IPS-15b (cell line): ENCODE results near the gene FETUB.

Experiments used
- H3K27me3 ChIP-seq: one replicate; pipeline ENCODE4 v1.6.1; 2013; ENCODE audit warnings: low read length; ENCODE audit not compliant: control insufficient read depth, insufficient read depth
- H3K36me3 ChIP-seq: one replicate; pipeline ENCODE4 v1.6.1; 2013; ENCODE audit warnings: low read length; ENCODE audit not compliant: control insufficient read depth, insufficient read depth
- H3K4me1 ChIP-seq: one replicate; pipeline ENCODE4 v1.6.1; 2013; ENCODE audit warnings: mild to moderate bottlenecking, low read length; ENCODE audit not compliant: control insufficient read depth, insufficient read depth
- H3K4me3 ChIP-seq: one replicate; pipeline ENCODE4 v1.5.1; 2013; ENCODE audit warnings: low read depth, low read length
- H3K9ac ChIP-seq: one replicate; pipeline ENCODE4 v1.6.1; 2013; ENCODE audit warnings: low read depth, mild to moderate bottlenecking, low read length
- H3K9me3 ChIP-seq: one replicate; pipeline ENCODE4 v1.6.1; 2013; ENCODE audit warnings: mild to moderate bottlenecking, low read length; ENCODE audit not compliant: control insufficient read depth, insufficient read depth

FETUB gene

DNA sequence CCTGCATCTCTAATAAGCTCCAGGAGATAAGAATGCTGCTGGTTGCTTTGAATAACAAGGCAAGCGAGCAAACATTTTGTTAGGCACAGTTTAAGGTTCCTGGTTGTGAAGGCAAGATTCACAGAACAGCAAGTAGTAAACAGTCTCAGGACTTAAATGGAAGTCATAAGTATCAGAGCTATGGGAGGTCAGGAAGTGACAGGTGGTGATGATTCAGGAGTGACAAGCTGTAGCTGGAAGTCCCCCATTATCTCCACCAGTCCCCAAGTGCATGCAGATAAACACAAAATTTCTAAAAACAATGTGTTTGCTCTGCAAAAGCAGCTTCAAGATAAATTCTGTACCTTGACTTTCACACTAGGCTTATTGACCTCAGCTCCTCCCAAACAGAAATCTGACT lies 3.3 kb downstream of the FETUB start:
- no peaks in the 10 kb centered on the region for H3K27me3 ChIP-seq
- H3K9ac ChIP-seq, result no peak overlapping the region
- H3K4me3 ChIP-seq, result no peak overlapping the region
- no peaks in the 10 kb centered on the region for H3K9me3 ChIP-seq
- H3K36me3 ChIP-seq, result no peaks in the 10 kb centered on the region
- H3K4me1 ChIP-seq, result peaks cover 12% of the 10 kb centered on the region

DNA sequence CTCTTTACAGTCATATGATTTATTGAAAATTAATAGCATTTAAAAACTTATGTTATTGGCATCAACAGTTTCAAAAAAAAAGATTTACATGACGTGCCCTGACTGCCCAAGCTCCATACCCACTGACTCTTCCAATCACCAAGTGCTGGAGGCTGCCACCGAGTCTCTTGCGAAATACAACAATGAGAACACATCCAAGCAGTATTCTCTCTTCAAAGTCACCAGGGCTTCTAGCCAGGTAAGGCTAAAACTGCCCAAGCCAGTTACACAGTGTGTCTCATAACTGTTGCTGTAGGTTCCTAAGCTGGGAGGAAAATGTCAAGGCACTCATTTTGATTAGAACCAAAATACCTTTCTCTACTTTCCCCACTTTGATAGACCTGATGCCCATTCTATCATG lies 4.5 kb downstream of the FETUB start:
- Histone ChIP-seq H3K27me3 (no peaks in the 10 kb centered on the region), H3K4me3 (no peak overlapping the region), H3K4me1 (peaks cover 12% of the 10 kb centered on the region), H3K9ac (no peak overlapping the region), H3K36me3 (no peaks in the 10 kb centered on the region), H3K9me3 (no peaks in the 10 kb centered on the region)

DNA sequence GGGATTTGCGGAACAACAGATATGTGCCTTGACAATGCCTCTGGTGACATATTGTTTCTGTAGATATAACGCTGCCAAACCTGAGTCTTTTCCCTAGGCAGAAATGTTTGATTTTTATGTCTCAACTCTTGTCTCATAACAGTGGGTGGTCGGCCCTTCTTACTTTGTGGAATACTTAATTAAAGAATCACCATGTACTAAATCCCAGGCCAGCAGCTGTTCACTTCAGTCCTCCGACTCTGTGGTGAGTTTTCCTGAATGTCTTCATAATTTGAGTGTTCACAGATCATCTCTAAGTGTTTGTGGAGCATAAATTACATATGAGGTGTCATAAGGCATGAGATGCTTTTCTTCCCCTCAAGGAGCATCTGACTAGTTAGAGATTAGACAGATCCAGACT lies 5.9 kb downstream of the FETUB start:
- Histone ChIP-seq H3K9ac (no peak overlapping the region), H3K9me3 (no peaks in the 10 kb centered on the region), H3K4me1 (peaks cover 7% of the 10 kb centered on the region), H3K4me3 (no peak overlapping the region), H3K27me3 (no peaks in the 10 kb centered on the region), H3K36me3 (no peaks in the 10 kb centered on the region)

DNA sequence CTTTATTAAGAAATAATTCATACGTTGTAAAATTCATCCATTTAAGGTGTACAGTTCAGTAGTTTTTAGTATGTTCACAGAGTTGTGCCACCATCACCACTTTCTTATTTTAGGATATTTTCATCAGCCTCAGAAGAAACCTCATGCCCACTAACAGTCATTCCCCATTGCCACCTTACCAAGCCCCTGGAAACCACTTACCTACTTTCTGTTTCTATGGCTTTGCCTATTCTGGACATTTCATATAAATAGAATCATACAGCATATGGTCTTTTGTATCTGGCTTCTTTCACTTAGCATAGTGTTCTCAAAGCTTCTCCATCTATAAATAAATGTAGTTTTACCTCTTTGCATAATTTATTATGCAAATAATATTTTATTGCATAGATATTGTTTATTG lies 6.6 kb downstream of the FETUB start:
- Histone ChIP-seq H3K9me3 (no peaks in the 10 kb centered on the region), H3K9ac (no peak overlapping the region), H3K4me3 (no peak overlapping the region), H3K36me3 (no peaks in the 10 kb centered on the region), H3K27me3 (no peaks in the 10 kb centered on the region), H3K4me1 (peaks cover 7% of the 10 kb centered on the region)

DNA sequence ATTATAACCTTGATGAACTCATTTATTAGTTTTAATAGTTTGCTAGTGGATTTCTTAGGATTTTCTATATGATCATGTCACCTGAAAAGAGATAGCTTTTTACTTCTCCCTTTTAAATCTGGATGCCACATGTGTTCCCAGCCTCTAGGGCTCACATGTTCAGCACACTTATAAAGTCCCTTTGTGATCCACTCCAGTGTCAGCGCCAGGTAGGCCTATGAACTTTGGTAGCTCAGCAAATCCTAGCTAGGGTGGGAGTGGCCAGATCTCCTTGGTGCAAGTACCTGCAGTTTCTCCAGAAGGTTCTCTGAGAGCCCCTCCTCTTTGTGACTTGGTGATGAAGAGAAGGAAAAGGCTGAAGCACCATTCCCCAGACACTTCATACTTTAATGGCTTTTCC lies 8.7 kb downstream of the FETUB start:
- H3K27me3 ChIP-seq, result no peaks in the 10 kb centered on the region
- H3K9ac ChIP-seq, result no peak overlapping the region
- no peaks in the 10 kb centered on the region for H3K9me3 ChIP-seq
- H3K36me3 ChIP-seq, result no peaks in the 10 kb centered on the region
- H3K4me3 ChIP-seq, result no peak overlapping the region
- H3K4me1 ChIP-seq, result no peaks in the 10 kb centered on the region

DNA sequence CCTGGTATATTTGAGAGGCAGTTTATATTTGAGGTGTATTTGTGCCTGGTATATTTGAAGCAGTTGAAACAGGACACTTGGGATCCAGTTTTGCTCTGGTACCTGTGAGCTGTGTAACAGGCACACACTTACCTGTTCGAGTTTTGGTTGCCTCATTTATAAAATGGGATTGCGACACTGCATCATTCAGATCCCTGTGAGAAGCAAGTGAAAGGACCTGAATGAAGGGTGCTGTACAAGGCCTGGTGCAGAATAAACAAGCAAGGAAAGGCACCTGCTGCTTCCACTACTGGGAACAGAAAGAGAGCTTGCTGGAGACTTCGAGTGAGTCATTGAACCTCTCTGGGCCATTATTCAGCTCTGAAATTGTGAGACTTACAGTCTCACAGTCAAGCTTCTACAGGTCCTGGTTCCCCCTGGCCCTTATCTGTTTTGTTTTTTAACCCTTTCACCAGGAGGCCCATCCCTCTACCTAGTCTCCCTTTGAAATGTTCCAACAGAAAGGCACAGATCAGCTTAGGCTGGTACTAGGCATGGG lies 11.5 kb downstream of the FETUB start:
- Histone ChIP-seq H3K4me3 (no peak overlapping the region), H3K4me1 (peaks cover 4% of the 10 kb centered on the region), H3K36me3 (no peaks in the 10 kb centered on the region), H3K27me3 (no peaks in the 10 kb centered on the region), H3K9ac (no peak overlapping the region), H3K9me3 (no peaks in the 10 kb centered on the region)

DNA sequence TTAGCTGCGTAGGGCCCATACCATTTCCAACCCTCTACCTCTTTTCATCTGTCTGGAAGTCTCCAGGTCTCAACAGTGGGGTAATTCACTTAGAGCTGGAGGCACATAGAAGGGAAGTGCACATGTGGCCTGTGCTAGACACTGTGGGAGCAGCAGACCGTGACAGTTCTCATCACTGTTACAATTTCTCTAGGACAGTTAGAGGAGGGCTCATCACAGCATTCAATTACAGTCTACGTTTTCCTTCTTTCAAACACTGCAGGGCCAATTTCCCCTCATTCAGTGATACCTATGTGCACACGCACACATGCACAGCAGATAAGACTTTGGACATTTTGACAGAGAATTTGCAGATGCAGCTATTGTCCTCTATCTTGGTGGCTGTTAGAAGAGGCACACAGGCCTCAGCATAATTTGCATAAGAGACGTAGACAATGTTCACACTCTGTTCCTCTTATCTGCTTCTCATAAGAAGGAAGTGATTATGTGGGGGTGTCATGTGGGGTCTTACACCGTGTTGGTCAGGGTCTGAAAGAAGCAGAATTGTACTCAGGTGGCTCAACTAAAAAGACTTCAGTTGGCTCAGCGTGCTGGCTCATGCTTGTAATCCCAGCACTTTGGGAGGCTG lies 13.0 kb downstream of the FETUB start:
- Histone ChIP-seq H3K27me3 (no peaks in the 10 kb centered on the region), H3K36me3 (no peaks in the 10 kb centered on the region), H3K4me3 (no peak overlapping the region), H3K4me1 (peaks cover 4% of the 10 kb centered on the region), H3K9ac (no peak overlapping the region), H3K9me3 (no peaks in the 10 kb centered on the region)

DNA sequence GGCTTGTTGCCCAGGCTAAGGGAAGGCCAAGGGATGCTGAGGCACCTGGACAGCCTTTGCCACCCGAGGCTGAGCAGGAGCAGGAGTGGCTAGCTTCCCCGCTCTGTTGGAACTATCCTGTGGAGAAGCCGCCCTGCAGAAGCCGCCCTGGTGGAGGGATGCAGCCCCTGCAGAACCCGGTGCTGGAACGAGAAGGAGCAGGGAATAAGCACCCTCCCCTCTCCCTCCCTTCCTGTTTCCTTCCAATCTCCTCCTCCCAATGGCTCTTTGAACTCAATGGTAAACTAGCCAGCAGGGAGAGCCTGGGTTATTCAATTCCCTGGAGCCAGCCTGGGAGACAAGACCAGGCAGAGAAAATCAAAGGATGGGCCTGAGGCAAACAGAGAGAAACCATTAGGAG lies 13.8 kb downstream of the FETUB start:
- H3K36me3 ChIP-seq, result no peaks in the 10 kb centered on the region
- no peaks in the 10 kb centered on the region for H3K9me3 ChIP-seq
- no peak overlapping the region for H3K9ac ChIP-seq
- H3K27me3 ChIP-seq, result no peaks in the 10 kb centered on the region
- no peak overlapping the region for H3K4me3 ChIP-seq
- peaks cover 4% of the 10 kb centered on the region for H3K4me1 ChIP-seq

DNA sequence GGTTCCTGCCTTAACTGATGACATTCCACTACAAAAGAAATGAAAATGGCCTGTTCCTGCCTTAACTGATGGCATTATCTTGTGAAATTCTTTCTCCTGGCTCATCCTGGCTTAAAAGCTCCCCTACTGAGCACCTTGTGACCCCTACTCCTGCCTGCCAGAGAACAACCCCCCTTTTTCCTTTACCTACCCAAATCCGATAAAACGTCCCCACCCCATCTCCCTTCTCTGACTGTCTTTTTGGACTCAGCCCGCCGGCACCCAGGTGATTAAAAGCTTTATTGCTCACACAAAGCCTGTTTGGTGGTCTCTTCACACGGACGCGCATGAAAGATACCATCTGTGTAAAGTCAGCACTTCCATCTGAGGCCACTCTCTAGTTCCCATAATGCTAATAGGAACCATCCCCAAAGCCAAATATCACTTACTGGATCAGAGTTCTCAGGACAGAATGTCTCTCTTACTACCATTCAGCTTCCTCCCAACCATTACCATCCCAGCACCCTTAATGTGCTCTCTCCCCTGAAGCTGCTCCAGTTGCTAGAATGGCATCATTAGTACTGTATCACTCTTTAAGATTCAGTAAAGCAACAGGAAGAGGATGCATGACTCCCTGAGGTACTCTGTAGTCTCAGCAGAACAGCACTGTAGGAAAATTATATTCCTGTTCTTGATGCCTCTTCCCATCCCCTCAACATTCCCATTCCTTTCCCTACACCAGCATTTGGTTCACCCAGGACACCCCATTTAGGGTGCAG lies 23.3 kb downstream of the FETUB start:
- H3K36me3 ChIP-seq, result no peaks in the 10 kb centered on the region
- H3K4me1 ChIP-seq, result peaks cover 17% of the 10 kb centered on the region
- peak overlapping the region; percentile 21 for H3K4me3 ChIP-seq
- H3K9ac ChIP-seq, result peak overlapping the region; percentile 17
- no peaks in the 10 kb centered on the region for H3K9me3 ChIP-seq
- peaks cover 3% of the 10 kb centered on the region for H3K27me3 ChIP-seq

DNA sequence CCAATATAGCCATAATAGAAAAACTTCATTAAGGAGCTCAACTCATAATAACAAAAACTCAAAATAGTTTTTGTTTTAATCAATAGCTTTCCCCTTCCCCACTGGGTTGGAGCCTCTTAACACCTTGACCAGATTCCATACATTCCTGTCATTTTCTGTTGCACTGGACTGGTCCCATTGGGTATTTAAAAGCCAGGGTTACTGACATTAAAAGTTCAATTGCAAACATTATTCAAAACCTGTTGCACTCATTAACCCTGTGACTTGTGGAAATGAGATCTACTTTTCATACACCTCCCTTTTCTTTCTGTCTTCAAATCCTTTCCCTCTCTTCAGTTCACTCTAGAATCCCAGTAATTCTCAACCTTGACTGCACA lies 23.9 kb downstream of the FETUB start:
- no peaks in the 10 kb centered on the region for H3K36me3 ChIP-seq
- no peak overlapping the region for H3K4me3 ChIP-seq
- no peaks in the 10 kb centered on the region for H3K9me3 ChIP-seq
- H3K9ac ChIP-seq, result no peak overlapping the region
- H3K4me1 ChIP-seq, result peaks cover 17% of the 10 kb centered on the region
- peaks cover 3% of the 10 kb centered on the region for H3K27me3 ChIP-seq

DNA sequence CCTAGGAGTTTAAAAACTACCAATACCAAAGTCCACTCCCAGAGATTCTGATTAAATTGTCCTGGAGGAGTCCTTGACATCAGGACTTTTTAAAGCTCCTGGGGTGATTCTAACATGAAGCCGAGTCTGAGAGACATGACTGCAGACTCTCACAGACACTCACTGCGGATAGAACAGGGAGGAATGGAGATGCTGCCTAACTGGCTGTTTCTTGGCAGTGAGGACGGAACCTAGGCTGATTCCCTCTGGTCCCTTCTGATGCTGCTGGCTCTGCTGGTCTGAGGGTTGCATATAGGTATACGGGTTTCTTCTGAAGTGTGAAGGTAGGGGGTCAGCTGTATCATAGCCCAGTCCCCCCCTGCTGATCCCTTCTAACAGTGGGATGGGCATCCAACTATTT lies 24.3 kb downstream of the FETUB start:
- no peaks in the 10 kb centered on the region for H3K36me3 ChIP-seq
- H3K9ac ChIP-seq, result no peak overlapping the region
- no peaks in the 10 kb centered on the region for H3K9me3 ChIP-seq
- no peak overlapping the region for H3K4me3 ChIP-seq
- H3K4me1 ChIP-seq, result peaks cover 17% of the 10 kb centered on the region
- peaks cover 3% of the 10 kb centered on the region for H3K27me3 ChIP-seq

DNA sequence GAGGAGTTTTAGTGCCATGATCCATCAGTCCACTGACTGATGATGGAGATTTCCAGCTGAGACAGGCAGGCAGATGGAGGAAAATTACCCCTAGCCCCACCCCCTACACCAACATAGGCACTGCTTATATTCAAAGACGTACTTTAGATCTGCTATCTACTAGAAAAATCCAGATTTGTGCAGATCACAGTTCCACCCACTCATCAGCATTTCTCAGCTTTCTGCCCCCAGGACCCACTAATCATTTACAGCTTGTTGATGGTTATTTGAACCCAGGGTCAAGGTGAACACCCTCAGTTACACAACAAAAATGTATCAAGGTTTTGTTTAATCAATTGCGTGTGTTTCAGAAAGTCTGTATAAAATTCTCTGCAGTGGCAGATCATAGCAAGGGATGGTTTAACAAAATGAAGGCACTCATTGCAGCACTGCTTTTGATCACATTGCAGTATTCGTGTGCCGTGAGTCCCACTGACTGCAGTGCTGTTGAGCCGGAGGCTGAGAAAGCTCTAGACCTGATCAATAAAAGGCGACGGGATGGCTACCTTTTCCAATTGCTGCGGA lies 25.5 kb downstream of the FETUB start, which contains the start of gene HRG:
Gene HRG, plus strand, starts transcription at position 390 of the 564 bp plus-strand sequence. Its CDS starts 18 bp downstream, at position 408.
- Histone ChIP-seq H3K4me1 (peaks cover 17% of the 10 kb centered on the region), H3K36me3 (no peaks in the 10 kb centered on the region), H3K9ac (no peak within 1 kb of the TSS), H3K9me3 (no peaks in the 10 kb centered on the region), H3K4me3 (no peak within 1 kb of the TSS), H3K27me3 (peaks cover 3% of the 10 kb centered on the region)
